ENCODE data around the gene ERGIC1. TPM values are rescaled to one million over a fixed set of nuclear protein-coding genes. Genes with fewer than 3 reads are reported as not detected.

Gene ERGIC1
- total and polyA plus RNA-seq, 10 of the 15 experiments (the other 5 are each of a cell fraction or from before 2014, with no cell fraction given), result 8.8 to 104 (median 76.3) TPM

GRCh38 chr5:172837640-172838039, 3.6 kb downstream of the ERGIC1 start (continued):
- TF ChIP-seq, protein P1, sequence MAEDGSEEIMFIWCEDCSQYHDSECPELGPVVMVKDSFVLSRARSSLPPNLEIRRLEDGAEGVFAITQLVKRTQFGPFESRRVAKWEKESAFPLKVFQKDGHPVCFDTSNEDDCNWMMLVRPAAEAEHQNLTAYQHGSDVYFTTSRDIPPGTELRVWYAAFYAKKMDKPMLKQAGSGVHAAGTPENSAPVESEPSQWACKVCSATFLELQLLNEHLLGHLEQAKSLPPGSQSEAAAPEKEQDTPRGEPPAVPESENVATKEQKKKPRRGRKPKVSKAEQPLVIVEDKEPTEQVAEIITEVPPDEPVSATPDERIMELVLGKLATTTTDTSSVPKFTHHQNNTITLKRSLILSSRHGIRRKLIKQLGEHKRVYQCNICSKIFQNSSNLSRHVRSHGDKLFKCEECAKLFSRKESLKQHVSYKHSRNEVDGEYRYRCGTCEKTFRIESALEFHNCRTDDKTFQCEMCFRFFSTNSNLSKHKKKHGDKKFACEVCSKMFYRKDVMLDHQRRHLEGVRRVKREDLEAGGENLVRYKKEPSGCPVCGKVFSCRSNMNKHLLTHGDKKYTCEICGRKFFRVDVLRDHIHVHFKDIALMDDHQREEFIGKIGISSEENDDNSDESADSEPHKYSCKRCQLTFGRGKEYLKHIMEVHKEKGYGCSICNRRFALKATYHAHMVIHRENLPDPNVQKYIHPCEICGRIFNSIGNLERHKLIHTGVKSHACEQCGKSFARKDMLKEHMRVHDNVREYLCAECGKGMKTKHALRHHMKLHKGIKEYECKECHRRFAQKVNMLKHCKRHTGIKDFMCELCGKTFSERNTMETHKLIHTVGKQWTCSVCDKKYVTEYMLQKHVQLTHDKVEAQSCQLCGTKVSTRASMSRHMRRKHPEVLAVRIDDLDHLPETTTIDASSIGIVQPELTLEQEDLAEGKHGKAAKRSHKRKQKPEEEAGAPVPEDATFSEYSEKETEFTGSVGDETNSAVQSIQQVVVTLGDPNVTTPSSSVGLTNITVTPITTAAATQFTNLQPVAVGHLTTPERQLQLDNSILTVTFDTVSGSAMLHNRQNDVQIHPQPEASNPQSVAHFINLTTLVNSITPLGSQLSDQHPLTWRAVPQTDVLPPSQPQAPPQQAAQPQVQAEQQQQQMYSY (CRISPR knock-in tag; IDR thresholded peaks at IDR 0.05), result no peak
- TF ChIP-seq, protein P2, sequence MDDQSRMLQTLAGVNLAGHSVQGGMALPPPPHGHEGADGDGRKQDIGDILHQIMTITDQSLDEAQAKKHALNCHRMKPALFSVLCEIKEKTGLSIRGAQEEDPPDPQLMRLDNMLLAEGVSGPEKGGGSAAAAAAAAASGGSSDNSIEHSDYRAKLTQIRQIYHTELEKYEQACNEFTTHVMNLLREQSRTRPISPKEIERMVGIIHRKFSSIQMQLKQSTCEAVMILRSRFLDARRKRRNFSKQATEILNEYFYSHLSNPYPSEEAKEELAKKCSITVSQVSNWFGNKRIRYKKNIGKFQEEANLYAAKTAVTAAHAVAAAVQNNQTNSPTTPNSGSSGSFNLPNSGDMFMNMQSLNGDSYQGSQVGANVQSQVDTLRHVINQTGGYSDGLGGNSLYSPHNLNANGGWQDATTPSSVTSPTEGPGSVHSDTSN (IDR thresholded peaks at IDR 0.05; ENCODE audit: insufficient replicate concordance, low read depth, low read length), result no peak
- TF ChIP-seq RBBP5 (conservative IDR thresholded peaks at IDR 0.05) (no peak), CREB1 (IDR thresholded peaks at IDR 0.05; ENCODE audit: low read depth) (no peak), ZNF592 (IDR thresholded peaks at IDR 0.05) (no peak), CHD1 (IDR thresholded peaks at IDR 0.05; ENCODE audit: low read depth, low read length) (no peak), POLR2AphosphoS2 (IDR thresholded peaks at IDR 0.05; ENCODE audit: low read depth, low read length) (no peak), KAT2A (conservative IDR thresholded peaks at IDR 0.05; ENCODE audit: control insufficient read depth, low read depth, low read length) (no peak), ESRRA (IDR thresholded peaks at IDR 0.05; ENCODE audit: low read length) (no peak), NBN (IDR thresholded peaks at IDR 0.05) (no peak), CHD4 (IDR thresholded peaks at IDR 0.05) (no peak), STAT1 (conservative IDR thresholded peaks at IDR 0.05) (no peak), ZNF217 (IDR thresholded peaks at IDR 0.05) (no peak), ELK1 (IDR thresholded peaks at IDR 0.05; ENCODE audit: low read depth, low read length) (peak; percentile 62; the same call in 1 of the 2 replicates), GABPA (IDR thresholded peaks at IDR 0.05; ENCODE audit: low read depth) (peak; percentile 81), SREBF2 (IDR thresholded peaks at IDR 0.05; ENCODE audit: low read length) (no peak), NR2C2 (IDR thresholded peaks at IDR 0.05; ENCODE audit: borderline replicate concordance, control insufficient read depth, insufficient read length, low read depth) (no peak), ATF7 (IDR thresholded peaks at IDR 0.05; ENCODE audit: low read depth) (no peak), DPF2 (IDR thresholded peaks at IDR 0.05) (no peak), FOS (IDR thresholded peaks at IDR 0.05; ENCODE audit: borderline replicate concordance, extremely low read depth, insufficient read length) (no peak)
